Left cardiac atrium (tissue), 2 donors: ENCODE measurements around the gene ACSL5. TPM values are rescaled to one million over a fixed set of nuclear protein-coding genes. Genes with fewer than 3 reads are reported as not detected.

Experiments
- total RNA-seq, 2 donors: library from RNA; stranded (reverse); fragmentation: NEBNext Ultra II Directional; extraction: Animal tissue kit (Norgen Biotek cat#: 25700); gene quantifications; one replicate each; pipeline ENCODE4 v1.2.1, GENCODE V29; 2021
- donor health status: DM: no; HTN: yes; CAD: no; lungs with severe emphysema.
- donor health status: DM: yes; HTN: yes; CAD: no.

ACSL5 gene
- total RNA-seq, 2 donors from 2014 or later: 10.5 to 14.4 TPM

Other genes with a start within 250 kb of the ACSL5 start
- gene GPAM, start 190.4 kb upstream of the ACSL5 start, total RNA-seq: 100 to 1,000 TPM; 137 to 343 TPM
- not detected for gene TECTB, start 90.7 kb upstream of the ACSL5 start, total RNA-seq
- gene ZDHHC6, start 72.8 kb downstream of the ACSL5 start, total RNA-seq: 10 to 100 TPM; 20.3 to 20.6 TPM
- gene VTI1A, start 73.1 kb downstream of the ACSL5 start, total RNA-seq: 10 to 100 TPM; 20.6 to 22.0 TPM